GM19395 (cell line): ENCODE measurements around the gene NAALADL2.

Experiments
- ATAC-seq: cut with Tn5 transposase; IDR thresholded peaks from one replicate; pipeline ENCODE4 v1.9.1; 2021; ENCODE audit warnings: mild to moderate bottlenecking, moderate library complexity; ENCODE audit not compliant: unreplicated experiment

Gene NAALADL2

GRCh38 chr3:175294793-175295192, 435.7 kb downstream of the NAALADL2 start:
- no peak for ATAC-seq

- ATAC-seq = no peak
These were observed 436.4 kb downstream of the NAALADL2 start for GRCh38 chr3:175295248-175296130.

- no peak for ATAC-seq
These were observed 438.1 kb downstream of the NAALADL2 start for GRCh38 chr3:175297216-175297615.

GRCh38 chr3:175301741-175302140, 442.6 kb downstream of the NAALADL2 start:
- no peak for ATAC-seq

- no peak for ATAC-seq
These were observed 445.3 kb downstream of the NAALADL2 start for GRCh38 chr3:175304404-175304803.

- ATAC-seq = no peak
These were observed 448.5 kb downstream of the NAALADL2 start for GRCh38 chr3:175307642-175308041.

- no peak for ATAC-seq
These were observed 449.0 kb downstream of the NAALADL2 start for GRCh38 chr3:175308097-175308496.

GRCh38 chr3:175310046-175310445, 450.9 kb downstream of the NAALADL2 start:
- no peak for ATAC-seq

GRCh38 chr3:175311404-175311803, 452.3 kb downstream of the NAALADL2 start:
- no peak for ATAC-seq

GRCh38 chr3:175311946-175312345, 452.8 kb downstream of the NAALADL2 start:
- no peak for ATAC-seq

GRCh38 chr3:175312791-175313190, 453.7 kb downstream of the NAALADL2 start:
- ATAC-seq = no peak

- no peak for ATAC-seq
These were observed 457.7 kb downstream of the NAALADL2 start for GRCh38 chr3:175316799-175317198.

GRCh38 chr3:175325440-175325839, 466.3 kb downstream of the NAALADL2 start:
- ATAC-seq = no peak

- no peak for ATAC-seq
These were observed 466.9 kb downstream of the NAALADL2 start for GRCh38 chr3:175326041-175326440.

- no peak for ATAC-seq
These were observed 470.2 kb downstream of the NAALADL2 start for GRCh38 chr3:175329373-175329772.

GRCh38 chr3:175335229-175335628, 476.1 kb downstream of the NAALADL2 start:
- ATAC-seq = no peak

- no peak for ATAC-seq
These were observed 477.4 kb downstream of the NAALADL2 start for GRCh38 chr3:175336406-175337133.

- ATAC-seq = no peak
These were observed 478.5 kb downstream of the NAALADL2 start for GRCh38 chr3:175337631-175338030.

GRCh38 chr3:175338775-175339535, 479.8 kb downstream of the NAALADL2 start:
- no peak for ATAC-seq

GRCh38 chr3:175340338-175341015, 481.3 kb downstream of the NAALADL2 start:
- no peak for ATAC-seq

- no peak for ATAC-seq
These were observed 483.1 kb downstream of the NAALADL2 start for GRCh38 chr3:175342196-175342595.
